ENCODE results near the gene PLEKHG1.

GRCh38 chr6:150622476-150622875, 22.8 kb downstream of the PLEKHG1 start:
- TF ChIP-seq CTCF (IDR thresholded peaks at IDR 0.05; ENCODE audit: low read length) (no peak), EZH2 (IDR thresholded peaks at IDR 0.05; ENCODE audit: borderline replicate concordance, low read length) (no peak)
